CD1c-positive myeloid dendritic cell (primary cell): ENCODE data around the gene FSD1.
"Not testable (repeated sequence)": the region's sequence is repeated elsewhere in the genome, so short reads cannot be mapped to it uniquely, and the experiment has no call there.

Experiments used
- DNase-seq: peaks from one replicate; pipeline ENCODE4 v3.0.0-alpha.2; 2016; ENCODE audit errors: extremely low spot score

Gene FSD1

DNA sequence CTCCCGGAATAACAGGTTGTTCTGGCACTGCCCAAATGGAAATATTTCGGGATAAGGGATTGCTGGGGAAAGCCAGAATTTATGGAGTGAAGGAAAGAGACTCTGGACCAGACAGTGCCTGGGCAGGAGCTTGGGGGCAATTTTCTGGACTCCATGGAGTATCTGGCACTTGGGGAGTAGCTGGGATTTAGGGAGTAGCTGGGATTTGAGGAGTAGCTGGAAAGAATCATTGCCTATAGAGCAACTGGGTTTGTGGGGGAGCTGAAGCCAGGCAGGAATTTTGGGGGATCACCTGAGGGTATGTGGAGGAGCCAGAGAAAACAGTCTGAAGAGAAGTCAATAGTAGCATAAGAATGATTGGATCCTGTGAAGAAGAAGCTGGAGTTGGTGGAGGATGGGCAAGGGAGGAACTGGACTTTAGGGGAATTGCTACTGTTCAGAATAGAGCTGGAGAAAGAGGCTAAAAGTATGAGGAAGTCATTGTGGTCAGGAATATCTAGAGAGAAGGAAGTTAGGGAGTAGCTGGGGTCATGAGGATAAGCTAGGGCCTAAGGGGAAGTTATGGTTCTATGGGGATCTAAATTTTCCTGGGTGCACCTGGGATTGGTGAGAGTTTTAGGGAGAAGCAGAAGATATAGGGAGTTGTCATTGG is 14.8 kb downstream of the FSD1 start:
- DNase-seq: peak; percentile 66

DNA sequence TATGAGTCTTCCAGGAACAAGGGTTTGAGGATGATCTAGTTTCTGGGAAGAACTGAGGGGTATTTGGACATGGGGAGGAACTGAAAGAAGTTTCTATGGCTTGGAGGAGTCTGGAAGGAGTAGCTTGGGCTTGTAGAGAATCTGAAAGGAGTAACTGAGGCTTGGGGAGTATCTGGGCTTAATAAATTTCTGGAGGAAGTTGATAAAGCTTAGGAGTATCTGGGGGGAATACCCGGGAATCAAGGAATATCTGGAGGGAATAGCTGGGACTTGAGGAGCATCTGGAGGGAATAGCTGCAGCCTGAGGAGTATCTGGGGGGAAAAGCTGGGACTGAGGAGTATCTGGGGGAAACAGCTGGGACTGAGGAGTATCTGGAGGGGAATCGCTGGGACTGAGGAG is 16.0 kb downstream of the FSD1 start:
- no peak for DNase-seq

DNA sequence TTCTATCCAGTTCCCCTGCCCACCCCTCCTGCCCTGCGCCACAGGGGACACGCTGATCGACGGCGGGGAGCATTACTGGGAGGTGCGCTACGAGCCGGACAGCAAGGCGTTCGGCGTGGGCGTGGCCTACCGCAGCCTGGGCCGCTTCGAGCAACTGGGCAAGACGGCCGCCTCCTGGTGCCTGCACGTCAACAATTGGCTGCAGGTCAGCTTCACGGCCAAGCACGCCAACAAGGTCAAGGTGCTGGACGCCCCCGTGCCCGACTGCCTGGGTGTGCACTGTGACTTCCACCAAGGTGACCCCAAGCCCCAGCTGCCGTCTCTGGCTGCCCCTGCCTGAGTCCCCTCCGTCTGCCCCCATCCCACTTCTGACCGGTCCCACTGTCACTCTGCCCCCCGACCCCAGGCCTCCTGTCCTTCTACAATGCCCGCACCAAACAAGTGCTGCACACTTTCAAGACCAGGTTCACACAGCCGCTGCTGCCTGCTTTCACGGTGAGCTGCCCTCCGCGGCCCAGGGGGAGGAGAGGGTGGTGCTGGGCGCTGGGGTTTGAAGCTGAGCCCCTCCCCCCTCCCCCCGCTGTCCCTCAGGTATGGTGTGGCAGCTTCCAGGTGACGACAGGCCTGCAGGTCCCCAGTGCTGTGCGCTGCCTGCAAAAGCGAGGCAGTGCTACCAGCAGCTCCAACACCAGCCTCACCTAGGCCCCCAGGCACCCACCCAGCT is 18.7 kb downstream of the FSD1 start:
- DNase-seq: no peak

DNA sequence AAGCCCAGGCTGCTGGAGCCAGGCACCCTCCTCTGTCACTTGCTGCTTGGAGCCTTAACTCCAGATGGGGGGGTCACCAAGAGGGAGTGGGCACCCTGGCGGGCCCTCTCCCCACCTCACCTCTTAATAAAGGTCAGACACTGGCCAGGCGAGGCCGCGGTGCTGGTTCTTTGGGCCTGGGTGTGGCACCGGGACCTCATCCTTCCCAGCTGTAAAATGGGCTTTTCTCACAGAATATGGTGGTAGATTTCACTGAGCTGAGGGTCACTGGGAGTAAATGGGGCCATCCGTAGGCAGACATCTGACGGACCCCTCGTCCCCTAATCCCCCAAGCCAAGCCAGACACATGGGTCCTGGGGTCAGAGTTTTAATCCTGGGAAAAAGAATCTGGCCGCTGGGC is 19.3 kb downstream of the FSD1 start:
- DNase-seq: no peak

DNA sequence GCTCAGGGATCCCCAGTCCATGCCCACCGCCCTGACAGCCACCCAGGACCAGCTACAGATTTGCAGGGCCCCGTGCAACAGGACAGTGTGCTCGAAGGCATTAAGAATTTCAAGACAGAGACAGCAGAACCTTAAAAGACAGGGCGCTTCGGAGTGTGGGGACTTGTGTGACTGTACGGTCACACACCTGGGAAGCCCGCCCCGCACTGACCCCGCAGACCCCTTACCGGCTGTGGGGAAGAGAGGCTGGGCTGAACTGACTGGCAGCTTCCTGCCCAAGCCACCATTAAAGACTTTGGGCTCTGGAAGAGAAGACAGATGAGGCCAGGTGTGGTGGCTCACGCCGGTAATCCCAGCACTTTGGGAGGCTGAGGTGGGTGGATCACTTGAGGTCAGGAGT is 19.8 kb downstream of the FSD1 start:
- no peak for DNase-seq

DNA sequence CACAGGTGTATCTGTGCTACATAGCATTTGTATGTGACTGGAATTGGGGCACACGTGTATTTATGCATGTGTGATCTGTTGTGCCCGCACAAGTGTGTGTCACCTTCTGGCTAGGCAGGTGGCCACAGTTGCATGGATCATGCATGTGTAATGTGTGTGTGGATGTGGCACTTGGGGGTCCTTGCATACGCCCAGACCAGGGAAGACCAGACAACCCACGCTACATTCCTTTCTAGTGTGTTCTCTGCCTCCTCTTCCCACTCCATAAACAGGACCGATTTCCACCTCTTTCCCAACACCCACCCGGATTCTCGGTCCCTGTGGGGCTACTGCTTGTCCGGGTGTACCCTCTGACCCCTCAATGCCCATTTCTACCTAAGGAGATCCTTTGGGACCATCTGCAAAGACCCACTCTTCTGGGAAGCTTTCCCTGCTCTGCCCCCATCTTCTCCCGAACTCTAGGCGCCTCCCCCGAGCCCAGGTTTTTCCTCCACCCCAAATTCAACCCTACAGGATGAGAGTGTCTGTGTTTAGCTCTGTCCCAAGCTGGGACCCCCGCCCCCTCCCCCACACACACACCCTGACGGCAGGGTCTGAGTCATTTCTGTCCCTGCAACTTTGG is 21.9 kb downstream of the FSD1 start:
- DNase-seq: no peak

DNA sequence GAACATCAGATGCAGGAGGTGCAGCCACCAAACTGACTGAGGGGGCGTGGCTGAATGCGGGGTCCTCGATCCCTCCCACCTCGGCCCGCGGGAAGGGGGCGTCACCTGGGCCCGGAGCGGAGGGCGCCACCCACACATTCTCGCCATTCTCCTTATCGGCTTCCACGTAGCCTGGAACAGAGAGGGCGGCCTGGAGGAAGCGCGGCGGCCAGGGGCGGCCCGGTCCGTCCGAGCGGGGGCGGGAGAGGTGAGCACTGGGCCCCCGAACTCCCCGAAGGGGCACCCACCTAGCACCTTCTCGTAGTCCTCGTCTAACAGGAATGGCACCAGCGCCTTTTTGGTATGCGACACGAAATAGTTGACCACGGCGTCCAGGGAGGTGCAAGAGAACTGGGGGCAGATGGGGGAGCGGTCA is 22.4 kb downstream of the FSD1 start:
- DNase-seq: no peak

DNA sequence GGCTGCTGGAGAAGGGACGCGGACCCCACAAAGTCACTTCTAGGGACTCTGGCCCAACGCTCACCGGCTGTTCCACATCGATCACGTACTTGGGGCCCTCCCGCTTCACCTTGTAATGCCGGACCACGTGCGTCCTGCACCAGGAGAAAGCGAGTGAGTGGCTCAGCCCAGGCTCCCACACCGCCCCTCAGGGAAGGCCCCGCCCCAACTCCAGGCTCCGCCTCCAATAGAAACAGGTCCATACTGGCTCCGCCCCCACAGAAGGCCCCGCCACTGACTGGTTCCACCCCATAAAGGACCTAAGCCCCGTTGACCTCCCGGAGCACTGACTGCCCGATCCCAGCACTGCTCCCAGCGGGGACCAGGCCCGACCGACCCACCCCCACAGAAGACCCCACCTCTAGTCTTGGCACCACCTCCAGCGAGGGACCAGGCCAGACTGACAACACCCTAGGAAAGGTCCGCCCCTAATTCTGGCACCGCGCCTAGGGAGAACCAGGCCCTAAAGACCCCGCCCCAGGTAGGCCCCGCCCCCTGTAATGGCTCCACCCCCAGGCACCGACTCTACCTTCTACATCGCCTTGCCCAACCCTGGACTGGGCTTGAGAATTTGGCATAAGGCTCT is 23.0 kb downstream of the FSD1 start:
- DNase-seq: peak; percentile 57

DNA sequence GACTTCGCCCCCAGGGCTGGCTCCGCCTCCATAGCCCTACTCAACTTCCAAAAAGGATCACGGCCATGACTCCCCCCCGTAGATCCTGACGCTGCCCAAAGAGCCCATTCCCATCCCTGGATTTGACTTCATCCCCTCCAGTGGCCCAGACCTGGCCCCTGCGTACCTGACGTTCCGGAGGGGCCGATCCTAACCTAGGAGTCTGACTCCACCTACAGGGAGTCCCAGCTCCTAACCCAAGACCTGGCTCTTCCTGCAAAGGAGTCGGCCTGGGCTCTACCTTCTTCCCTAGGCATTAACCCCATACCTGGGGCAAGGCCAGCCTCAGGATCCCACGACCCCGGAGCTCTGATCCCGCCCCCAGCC is 23.5 kb downstream of the FSD1 start:
- no peak for DNase-seq

DNA sequence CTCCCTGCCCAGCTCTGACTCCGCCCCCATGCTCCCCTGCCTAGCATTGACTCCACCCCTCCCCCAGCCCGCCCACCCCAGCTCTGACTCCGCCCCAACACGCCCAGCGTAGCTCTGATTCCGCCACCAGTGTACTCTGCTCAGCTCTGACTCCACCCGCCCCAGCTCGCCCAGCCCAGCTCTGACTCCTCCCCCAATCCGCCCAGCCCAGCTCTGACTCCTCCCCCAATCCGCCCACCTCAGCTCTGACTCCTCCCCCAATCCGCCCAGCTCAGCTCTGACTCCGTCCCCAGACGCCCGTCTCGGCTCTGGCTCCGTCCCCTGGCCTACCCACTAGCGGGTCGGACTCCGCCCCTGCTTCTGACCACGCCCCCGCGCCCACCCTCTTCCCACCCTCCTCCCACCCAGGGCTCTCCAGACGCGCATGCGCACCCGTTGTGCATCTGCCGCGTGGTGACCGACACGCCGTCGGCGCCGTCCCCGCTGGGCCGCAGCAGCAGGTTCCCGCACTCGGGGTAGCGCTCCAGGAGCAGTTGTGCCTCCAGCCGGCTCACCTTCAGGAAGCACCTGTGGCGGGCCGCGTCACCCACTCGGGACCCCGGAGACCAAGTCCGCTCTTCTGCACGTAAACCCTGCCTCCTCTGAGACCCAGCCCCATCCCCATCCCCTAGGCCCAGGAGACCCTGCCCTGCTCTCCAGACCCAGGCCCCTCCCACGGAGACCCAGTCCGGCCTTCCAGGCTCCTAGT is 24.0 kb downstream of the FSD1 start:
- peak; percentile 91 for DNase-seq

DNA sequence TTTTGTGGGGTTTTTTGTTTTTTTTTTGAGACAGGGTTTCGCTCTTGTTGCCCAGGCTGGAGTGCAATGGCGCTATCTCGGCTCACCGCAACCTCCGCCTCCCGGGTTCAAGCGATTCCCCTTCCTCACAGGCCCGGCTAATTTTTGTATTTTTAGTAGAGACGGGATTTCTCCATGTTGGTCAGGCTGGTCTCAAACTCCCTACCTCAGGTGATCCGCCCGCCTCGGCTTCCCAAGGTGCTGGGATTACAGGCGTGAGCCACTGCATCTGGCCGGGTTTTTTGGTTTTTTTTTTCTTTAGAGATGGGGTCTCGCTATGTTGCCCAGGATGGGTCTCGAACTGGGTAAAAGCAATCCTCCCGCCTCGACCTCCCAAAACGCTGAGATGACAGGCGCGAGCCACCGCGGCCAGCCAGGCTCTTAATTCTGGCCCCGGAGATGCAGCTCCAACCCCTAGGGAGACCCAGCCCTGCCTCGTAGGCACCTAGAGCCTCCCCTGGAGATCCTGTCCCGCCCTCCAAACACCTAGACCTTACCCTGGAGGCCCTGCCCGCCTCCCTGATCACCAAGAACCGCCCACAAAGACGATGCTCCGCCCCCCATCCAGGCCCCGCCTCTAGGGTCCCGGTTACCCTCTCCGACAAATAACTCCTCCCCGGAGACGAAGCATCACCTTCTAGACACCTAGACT is 24.7 kb downstream of the FSD1 start:
- not testable (repeated sequence) for DNase-seq

DNA sequence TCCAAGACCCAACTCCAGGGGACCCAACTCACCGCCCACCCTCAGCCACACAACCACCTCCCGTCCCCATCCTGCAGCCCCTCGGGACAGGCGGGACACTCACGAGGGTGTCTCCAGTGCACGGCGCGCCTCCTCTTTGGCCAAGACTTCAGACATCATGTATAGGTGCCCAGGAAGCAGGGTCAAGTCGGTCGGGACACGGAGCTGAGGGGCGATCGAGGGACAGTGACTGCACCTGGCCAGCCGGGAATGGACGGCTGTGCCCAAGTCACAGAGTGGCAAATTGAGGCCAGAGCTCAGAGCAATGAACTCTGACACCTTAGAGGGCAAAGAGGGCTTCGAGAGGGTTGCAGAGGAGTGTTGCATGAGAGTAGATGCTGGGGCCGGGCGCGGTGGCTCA is 25.5 kb downstream of the FSD1 start:
- no peak for DNase-seq

DNA sequence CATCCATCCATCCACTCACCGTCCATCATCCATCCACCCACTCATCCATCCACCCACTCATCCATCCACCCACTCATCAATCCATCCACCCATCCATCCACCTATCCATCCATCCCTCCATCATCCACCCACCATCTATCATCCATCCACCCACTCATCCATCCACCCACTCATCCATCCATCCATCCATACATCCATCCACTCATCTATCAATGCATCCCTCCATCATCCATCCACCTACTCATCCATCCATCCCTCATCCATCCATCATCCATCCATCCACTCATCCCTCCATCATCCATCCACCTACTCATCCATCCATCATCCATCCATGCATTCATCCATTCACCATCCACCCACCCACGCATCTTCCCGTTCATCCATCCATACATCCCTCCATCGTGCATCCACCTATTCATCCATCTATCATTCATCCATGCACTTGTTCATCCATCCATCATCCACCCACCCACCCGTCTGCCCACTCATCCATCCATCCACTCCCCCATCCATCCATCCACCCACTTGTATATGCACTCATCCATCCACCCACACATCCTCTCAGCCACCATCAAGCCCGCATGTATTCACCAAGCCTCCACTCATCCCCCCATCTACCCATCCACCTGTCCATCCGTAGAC is 30.7 kb downstream of the FSD1 start:
- DNase-seq: no peak

DNA sequence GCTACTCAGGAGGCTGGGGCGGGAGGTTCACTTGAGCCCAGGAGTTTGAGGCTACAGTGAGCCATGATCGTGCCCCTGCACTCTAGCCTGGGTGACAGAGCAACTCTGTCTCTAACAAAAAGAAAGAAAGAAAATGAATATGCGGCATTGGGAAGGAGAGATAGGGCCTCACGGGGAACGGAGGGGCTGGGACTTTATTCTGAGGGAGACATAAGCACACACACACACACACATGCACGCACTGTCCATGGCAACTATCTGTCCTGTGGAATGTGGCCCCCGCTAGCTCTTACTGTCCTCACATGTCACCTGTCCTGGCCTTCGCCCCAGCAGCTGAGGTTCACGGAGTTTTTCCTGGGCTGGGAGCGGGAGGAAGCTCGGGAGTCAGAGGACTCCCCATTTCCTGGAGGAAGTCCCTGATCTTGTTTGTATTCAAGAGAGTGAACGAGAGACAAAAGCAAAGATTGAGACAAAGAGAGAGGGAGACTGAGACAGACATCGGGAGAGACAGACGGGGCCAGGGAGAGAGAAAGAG is 33.6 kb downstream of the FSD1 start:
- peak; percentile 12 for DNase-seq

DNA sequence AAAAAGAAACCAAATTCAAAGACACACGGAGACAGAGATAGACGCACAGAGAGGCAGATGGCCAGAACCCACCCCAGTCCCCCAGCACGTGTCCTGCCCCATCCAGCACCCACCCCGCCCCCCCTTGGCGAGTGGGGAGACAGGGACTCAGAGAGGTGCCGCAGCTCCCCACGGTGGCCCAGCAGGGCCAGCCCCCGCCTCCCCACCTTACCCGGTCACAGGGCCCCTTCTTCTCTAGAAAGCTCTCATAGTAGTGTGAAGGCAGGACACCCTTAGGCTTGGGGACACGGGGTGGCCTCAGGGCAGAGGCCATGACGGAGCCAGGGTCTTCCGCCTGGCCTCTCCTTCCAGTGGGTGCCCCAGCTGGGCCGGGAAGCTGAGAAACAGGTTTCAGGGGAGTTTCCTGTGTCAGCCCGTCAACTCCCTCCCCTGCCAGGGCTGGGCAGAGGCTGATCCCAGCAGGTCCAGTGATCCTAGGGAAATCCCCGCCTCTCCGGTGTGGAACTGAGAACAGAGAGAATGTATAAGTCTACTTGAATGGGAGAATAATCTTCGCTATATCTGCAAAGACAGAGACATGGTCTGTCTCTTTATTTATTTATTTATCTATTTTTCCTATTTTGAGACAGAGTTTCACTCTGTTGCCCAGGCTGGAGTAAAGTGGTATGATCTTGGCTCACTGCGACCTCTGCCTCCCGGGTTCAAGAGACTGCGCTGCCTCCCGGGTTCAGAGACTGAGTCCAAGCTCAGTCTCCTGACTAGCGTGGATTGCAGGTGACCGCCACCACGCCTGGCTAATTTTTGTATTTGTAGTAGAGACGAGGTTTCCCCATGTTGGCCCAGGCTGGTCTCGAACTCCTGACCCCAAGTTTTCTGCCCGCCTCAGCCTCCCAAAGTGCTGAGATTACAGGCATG is 34.3 kb downstream of the FSD1 start, which contains the start of gene STAP2:
Gene STAP2, minus strand, starts transcription at position 387 of the 915 bp plus-strand sequence. Its CDS starts 74 bp downstream, at position 313.
- no peak for DNase-seq

DNA sequence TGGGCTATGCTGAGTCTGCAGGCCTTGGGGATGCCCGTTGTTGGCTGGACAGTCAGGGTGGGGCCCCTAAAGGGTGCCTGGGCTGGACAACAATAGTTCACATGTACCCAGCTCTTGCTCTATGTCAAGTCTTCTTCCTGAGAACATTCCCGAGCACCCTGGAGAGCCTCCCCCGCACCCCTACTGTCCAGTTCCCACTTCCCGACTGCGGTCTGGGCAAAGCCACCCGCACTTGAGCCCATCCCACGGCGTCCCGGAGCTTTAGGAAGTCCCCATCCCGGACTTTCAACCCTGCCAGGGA is 37.9 kb downstream of the FSD1 start:
- no peak for DNase-seq

DNA sequence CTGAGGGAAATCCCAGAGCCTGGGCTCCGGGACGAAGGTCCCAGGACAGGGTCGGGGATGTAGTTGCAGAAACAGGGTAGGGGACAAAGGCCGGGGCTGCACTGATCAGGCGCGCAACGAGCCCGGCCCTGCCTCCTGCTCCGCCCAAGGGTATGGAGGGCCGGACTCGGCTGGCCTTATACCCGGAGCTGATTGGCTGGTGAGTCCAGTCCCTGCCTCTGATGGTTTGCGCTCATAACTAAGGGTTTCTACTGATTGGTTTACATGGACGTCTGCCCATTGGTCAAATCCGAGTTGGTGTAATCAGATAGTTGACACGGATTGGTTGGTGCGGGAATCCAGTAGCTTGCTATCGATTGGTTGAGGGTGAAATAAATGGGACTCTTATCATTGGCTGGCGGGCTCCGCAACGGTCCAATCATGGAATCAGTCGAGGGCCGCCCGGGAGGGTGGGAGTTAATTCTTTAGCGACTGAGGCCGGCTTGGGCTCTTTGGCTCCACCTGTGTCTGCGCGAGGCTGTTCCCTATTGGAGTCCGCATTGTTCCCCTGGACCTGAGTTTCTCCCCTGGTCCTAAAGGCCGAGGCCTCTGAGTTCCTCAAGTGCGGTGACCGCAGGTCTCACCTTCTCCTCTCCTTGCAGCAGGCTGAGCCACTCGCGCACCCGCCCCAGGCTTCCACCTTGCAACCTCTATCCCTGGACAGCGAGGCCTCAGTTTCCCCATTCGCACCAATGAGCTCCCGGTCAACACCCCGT is 38.4 kb downstream of the FSD1 start:
- DNase-seq: peak; percentile 99

DNA sequence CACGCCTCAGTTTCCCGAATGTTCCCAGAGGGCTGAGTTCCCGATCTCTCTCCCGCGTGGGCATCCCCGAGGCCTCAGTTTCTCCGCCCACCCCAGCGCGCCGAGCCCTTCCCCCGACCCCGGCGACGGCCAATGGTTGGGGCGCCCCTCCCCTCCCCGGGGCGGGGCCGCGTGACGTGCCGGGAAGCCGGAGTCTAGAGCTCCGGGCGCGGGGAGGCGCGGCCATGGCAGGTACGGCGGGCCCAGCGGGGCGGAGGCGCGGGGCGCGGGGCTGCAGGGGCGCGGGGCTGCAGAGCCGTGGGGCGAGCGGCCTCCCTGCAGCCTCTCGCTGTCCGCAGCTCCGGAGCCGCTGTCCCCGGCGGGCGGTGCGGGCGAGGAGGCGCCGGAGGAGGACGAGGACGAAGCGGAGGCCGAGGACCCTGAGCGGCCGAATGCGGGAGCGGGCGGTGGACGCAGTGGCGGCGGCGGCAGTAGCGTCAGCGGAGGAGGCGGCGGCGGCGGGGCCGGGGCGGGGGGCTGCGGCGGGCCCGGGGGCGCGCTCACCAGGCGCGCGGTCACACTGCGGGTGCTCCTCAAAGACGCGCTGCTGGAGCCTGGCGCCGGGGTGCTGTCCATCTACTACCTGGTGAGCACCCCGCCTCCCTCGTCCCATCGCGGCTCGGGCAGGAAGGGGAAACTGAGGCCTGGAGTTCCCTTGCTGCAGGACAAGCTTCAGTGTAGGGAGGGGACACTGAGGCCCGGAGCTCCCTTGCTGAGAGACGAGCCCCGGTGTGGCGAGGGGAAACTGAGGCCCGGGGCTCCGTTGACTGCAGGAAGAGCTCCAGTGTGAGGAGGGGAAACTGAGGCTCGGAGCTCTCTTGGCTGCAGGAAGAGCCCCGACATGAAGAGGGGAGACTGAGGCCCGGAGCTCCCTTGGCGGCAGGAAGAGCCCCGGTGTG is 39.2 kb downstream of the FSD1 start, which contains the start of gene MPND:
Gene MPND, plus strand, starts transcription at position 193 of the 938 bp plus-strand sequence. Its CDS starts 32 bp downstream, at position 225.
- peak; percentile 93 for DNase-seq
